HCT116 (cell line): ENCODE results near the gene CHID1. TPM values are rescaled to one million over a fixed set of nuclear protein-coding genes. Genes with fewer than 3 reads are reported as not detected.

Experiments used
- ATAC-seq: fragments of 200-7000 bp; cut with Tn5 transposase; 2 replicates; pipeline ENCODE4 v1.9.1; 2020; ENCODE audit warnings: mild to moderate bottlenecking, moderate library complexity
- BruUV-seq: library from RNA; stranded (reverse); fragments of 400-500 nt; replicated peaks from 2 replicates; lab custom pipeline; 2021; lab: Mats Ljungman, UMichigan
- CTCF ChIA-PET: fragments of 300-600 bp; sonication (Branson Sonifier 250); formaldehyde crosslinking; loops from one replicate; lab custom pipeline; 2021; ENCODE audit warnings: antibody characterized with exemption; lab: Charles Lee
- POLR2A ChIA-PET: fragments of 300-600, 350-600 bp; sonication (Branson Sonifier 250); formaldehyde crosslinking; loops from one replicate; lab custom pipeline; 2021; ENCODE audit warnings: antibody characterized with exemption; lab: Charles Lee
- RAD21 ChIA-PET, 2 experiments: fragments of 300-600 bp; sonication (Branson Sonifier 250); formaldehyde crosslinking; loops; one replicate each; lab custom pipeline; 2023; ENCODE audit warnings: low total read pairs in 2 of 2; ENCODE audit not compliant: uncharacterized antibody in 2 of 2, unreplicated experiment in 2 of 2, low non-redundant PET in 1 of 2; lab: Charles Lee
- DNase-seq: peaks from one replicate; pipeline ENCODE4 v3.0.0-alpha.2; 2010; ENCODE audit warnings: low read depth, low spot score
- H2AFZ ChIP-seq: fragments of 200-600 bp; shearing (Covaris generic), sonication (generic); 2 replicates; pipeline ENCODE4 v1.6.1; 2017; ENCODE audit warnings: low read depth, mixed run types, mixed read lengths, antibody characterized with exemption, low read length; ENCODE audit not compliant: poor library complexity, severe bottlenecking
- H3K27ac ChIP-seq: 2 replicates; pipeline ENCODE4 v1.5.1; 2012; ENCODE audit warnings: low read depth, low read length
- H3K27me3 ChIP-seq: fragments of 200-600 bp; sonication (generic); 2 replicates; pipeline ENCODE4 v1.6.1; 2016; ENCODE audit warnings: mixed run types, low read length, mixed read lengths; ENCODE audit not compliant: insufficient read depth
- H3K36me3 ChIP-seq, 2 experiments: fragments of 200-500 bp in 1 of 2; fragments of 200-600 bp in 1 of 2; sonication (Bioruptor generic) in 1 of 2; sonication (generic) in 1 of 2; 2 replicates each; pipeline versions ENCODE4 v1.5.1 to v1.6.1; 2014 to 2016; ENCODE audit warnings: low read length in 2 of 2, inconsistent platforms in 1 of 2, mixed read lengths in 1 of 2, mixed run types in 1 of 2; ENCODE audit not compliant: insufficient read depth in 2 of 2, control insufficient read depth in 1 of 2
- H3K4me1 ChIP-seq, 2 experiments: fragments of 200-600 bp in 1 of 2; sonication (generic) in 1 of 2; 2 replicates each; pipeline versions ENCODE4 v1.5.1 to v1.6.1; 2012 to 2017; ENCODE audit warnings: low read length in 2 of 2, inconsistent platforms in 1 of 2, mild to moderate bottlenecking in 1 of 2, mixed read lengths in 1 of 2, mixed run types in 1 of 2, moderate library complexity in 1 of 2; ENCODE audit not compliant: insufficient read depth in 2 of 2, control insufficient read depth in 1 of 2
- H3K4me2 ChIP-seq: fragments of 200-600 bp; sonication (generic); 2 replicates; pipeline ENCODE4 v1.6.1; 2017; ENCODE audit warnings: mixed run types, low read length, mixed read lengths
- H3K4me3 ChIP-seq, 2 experiments: fragments of 200-600 bp in 1 of 2; sonication (generic) in 1 of 2; replicated peaks in 1 of 2; 2 replicates each; pipeline ENCODE4 v1.5.1; 2011 to 2016; ENCODE audit warnings: low read length in 2 of 2, control low read depth in 1 of 2, low read depth in 1 of 2, mild to moderate bottlenecking in 1 of 2, mixed read lengths in 1 of 2, mixed run types in 1 of 2
- H3K79me2 ChIP-seq: fragments of 200-600 bp; sonication (generic); 2 replicates; pipeline ENCODE4 v1.6.1; 2017; ENCODE audit warnings: mild to moderate bottlenecking, mixed run types, low read length, moderate library complexity, mixed read lengths; ENCODE audit not compliant: insufficient read depth
- H3K9ac ChIP-seq: fragments of 200-600 bp; sonication (generic); 2 replicates; pipeline ENCODE4 v1.6.1; 2016; ENCODE audit warnings: low read length, mixed read lengths
- H3K9me2 ChIP-seq: fragments of 200-600 bp; sonication (generic), shearing (Covaris generic); 2 replicates; pipeline ENCODE4 v1.6.1; 2017; ENCODE audit warnings: mixed run types, mild to moderate bottlenecking, moderate library complexity; ENCODE audit not compliant: insufficient read depth
- H3K9me3 ChIP-seq, 2 experiments: fragments of 200-500 bp in 1 of 2; fragments of 200-600 bp in 1 of 2; sonication (Bioruptor generic) in 1 of 2; sonication (generic) in 1 of 2; 2 replicates each; pipeline ENCODE4 v1.6.1; 2014 to 2017; ENCODE audit warnings: low read length in 2 of 2, mixed read lengths in 2 of 2, inconsistent platforms in 1 of 2, low read depth in 1 of 2, mild to moderate bottlenecking in 1 of 2, mixed run types in 1 of 2, moderate library complexity in 1 of 2; ENCODE audit not compliant: control insufficient read depth in 1 of 2, insufficient read depth in 1 of 2
- H4K20me1 ChIP-seq: fragments of 200-600 bp; sonication (generic), shearing (Covaris generic); 2 replicates; pipeline ENCODE4 v1.6.1; 2017; ENCODE audit warnings: mixed run types, mild to moderate bottlenecking, moderate library complexity; ENCODE audit not compliant: insufficient read depth
- ELF1 ChIP-seq: IDR thresholded peaks from 2 replicates; pipeline ENCODE4 v1.6.1; 2012; ENCODE audit warnings: low read depth, borderline replicate concordance
- EZH2 ChIP-seq: fragments of 200-600 bp; sonication (generic); IDR thresholded peaks from 2 replicates; pipeline ENCODE4 v1.6.1; 2017; ENCODE audit warnings: antibody characterized with exemption, mixed run types
- EZH2phosphoT487 ChIP-seq: fragments of 200-600 bp; IDR thresholded peaks from 2 replicates; pipeline ENCODE4 v1.6.1; 2018; ENCODE audit warnings: antibody characterized with exemption, borderline replicate concordance
- FOSL1 ChIP-seq: IDR thresholded peaks from 2 replicates; pipeline ENCODE4 v1.6.1; 2012; ENCODE audit warnings: low read depth
- SP1 ChIP-seq: IDR thresholded peaks from 2 replicates; pipeline ENCODE4 v1.6.1; 2012; ENCODE audit warnings: low read depth
- YY1 ChIP-seq: IDR thresholded peaks from 2 replicates; pipeline ENCODE4 v1.6.1; 2011; ENCODE audit warnings: low read length, low read depth, moderate library complexity, mild to moderate bottlenecking; ENCODE audit not compliant: insufficient replicate concordance; ENCODE audit errors: extremely low read depth
- ZNF274 ChIP-seq: fragments of 200-500 bp; sonication (Bioruptor generic); IDR thresholded peaks from 2 replicates; pipeline ENCODE4 v1.6.1; 2014; ENCODE audit warnings: mild to moderate bottlenecking, low read depth, low read length, inconsistent platforms
- intact Hi-C: fragments of 100-400 bp; cut with micrococcal nuclease; formaldehyde crosslinking; loops from 2 replicates; pipeline ENCODE4 v1.10.0; 2022
- total RNA-seq: library from RNA; stranded (reverse); gene quantifications from one replicate; pipeline ENCODE4 v1.2.1, GENCODE V29; 2021; ENCODE audit not compliant: unreplicated experiment
- TF ChIP-seq, protein P1 (sequence below): IDR thresholded peaks from 2 replicates; pipeline ENCODE4 v1.6.1; 2012; ENCODE audit warnings: low read depth
- TF ChIP-seq, protein P2 (sequence below): IDR thresholded peaks from 2 replicates; pipeline ENCODE4 v1.6.1; 2012
- TF ChIP-seq, protein P3 (sequence below), 3 experiments: fragments of 200-600 bp in 1 of 3; sonication (generic) in 1 of 3; IDR thresholded peaks in 2 of 3; conservative IDR thresholded peaks in 1 of 3; 2 replicates each; pipeline ENCODE4 v1.5.1; 2012 to 2017; ENCODE audit warnings: low read depth in 2 of 3, low read length in 2 of 3, antibody characterized with exemption in 1 of 3, borderline replicate concordance in 1 of 3, control low read depth in 1 of 3, mild to moderate bottlenecking in 1 of 3, mixed read lengths in 1 of 3, mixed run types in 1 of 3, moderate library complexity in 1 of 3; ENCODE audit not compliant: insufficient read depth in 1 of 3
- TF ChIP-seq, protein P4 (sequence below): IDR thresholded peaks from 2 replicates; pipeline ENCODE4 v1.6.1; 2011; ENCODE audit warnings: mild to moderate bottlenecking, low read length, moderate library complexity; ENCODE audit not compliant: insufficient replicate concordance; ENCODE audit errors: extremely low read depth

Gene CHID1
- total RNA-seq, 1 experiment from 2014 or later: 102 TPM

DNA sequence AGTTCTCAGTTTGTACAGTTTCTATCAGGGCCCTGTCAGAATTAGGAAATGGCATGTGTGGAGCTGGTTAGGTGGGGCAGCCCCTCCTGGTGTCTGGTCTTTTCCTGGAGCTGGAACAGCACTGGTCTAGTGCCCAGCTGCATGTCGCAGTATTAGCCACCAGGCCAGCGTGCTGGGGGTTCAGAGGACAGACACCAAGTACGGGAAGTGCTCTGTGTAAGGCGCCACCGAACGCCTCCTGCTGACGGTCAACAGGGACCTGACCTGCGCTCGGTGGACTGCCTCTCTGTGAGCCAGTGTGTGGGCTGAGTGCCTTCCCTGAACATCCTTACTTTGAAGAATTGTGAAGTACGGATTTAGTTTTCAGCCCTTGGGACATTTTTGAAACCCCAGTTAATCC, 49.0 kb upstream of the CHID1 start (continued):
- TF ChIP-seq, protein P1, sequence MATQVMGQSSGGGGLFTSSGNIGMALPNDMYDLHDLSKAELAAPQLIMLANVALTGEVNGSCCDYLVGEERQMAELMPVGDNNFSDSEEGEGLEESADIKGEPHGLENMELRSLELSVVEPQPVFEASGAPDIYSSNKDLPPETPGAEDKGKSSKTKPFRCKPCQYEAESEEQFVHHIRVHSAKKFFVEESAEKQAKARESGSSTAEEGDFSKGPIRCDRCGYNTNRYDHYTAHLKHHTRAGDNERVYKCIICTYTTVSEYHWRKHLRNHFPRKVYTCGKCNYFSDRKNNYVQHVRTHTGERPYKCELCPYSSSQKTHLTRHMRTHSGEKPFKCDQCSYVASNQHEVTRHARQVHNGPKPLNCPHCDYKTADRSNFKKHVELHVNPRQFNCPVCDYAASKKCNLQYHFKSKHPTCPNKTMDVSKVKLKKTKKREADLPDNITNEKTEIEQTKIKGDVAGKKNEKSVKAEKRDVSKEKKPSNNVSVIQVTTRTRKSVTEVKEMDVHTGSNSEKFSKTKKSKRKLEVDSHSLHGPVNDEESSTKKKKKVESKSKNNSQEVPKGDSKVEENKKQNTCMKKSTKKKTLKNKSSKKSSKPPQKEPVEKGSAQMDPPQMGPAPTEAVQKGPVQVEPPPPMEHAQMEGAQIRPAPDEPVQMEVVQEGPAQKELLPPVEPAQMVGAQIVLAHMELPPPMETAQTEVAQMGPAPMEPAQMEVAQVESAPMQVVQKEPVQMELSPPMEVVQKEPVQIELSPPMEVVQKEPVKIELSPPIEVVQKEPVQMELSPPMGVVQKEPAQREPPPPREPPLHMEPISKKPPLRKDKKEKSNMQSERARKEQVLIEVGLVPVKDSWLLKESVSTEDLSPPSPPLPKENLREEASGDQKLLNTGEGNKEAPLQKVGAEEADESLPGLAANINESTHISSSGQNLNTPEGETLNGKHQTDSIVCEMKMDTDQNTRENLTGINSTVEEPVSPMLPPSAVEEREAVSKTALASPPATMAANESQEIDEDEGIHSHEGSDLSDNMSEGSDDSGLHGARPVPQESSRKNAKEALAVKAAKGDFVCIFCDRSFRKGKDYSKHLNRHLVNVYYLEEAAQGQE: no peak
- no peak for TF ChIP-seq SP1
- TF ChIP-seq ELF1: no peak
- TF ChIP-seq FOSL1: no peak
- TF ChIP-seq, protein P2, sequence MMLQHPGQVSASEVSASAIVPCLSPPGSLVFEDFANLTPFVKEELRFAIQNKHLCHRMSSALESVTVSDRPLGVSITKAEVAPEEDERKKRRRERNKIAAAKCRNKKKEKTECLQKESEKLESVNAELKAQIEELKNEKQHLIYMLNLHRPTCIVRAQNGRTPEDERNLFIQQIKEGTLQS: no peak
- no peak for TF ChIP-seq ZNF274
- TF ChIP-seq, protein P3, sequence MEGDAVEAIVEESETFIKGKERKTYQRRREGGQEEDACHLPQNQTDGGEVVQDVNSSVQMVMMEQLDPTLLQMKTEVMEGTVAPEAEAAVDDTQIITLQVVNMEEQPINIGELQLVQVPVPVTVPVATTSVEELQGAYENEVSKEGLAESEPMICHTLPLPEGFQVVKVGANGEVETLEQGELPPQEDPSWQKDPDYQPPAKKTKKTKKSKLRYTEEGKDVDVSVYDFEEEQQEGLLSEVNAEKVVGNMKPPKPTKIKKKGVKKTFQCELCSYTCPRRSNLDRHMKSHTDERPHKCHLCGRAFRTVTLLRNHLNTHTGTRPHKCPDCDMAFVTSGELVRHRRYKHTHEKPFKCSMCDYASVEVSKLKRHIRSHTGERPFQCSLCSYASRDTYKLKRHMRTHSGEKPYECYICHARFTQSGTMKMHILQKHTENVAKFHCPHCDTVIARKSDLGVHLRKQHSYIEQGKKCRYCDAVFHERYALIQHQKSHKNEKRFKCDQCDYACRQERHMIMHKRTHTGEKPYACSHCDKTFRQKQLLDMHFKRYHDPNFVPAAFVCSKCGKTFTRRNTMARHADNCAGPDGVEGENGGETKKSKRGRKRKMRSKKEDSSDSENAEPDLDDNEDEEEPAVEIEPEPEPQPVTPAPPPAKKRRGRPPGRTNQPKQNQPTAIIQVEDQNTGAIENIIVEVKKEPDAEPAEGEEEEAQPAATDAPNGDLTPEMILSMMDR (IDR thresholded peaks at IDR 0.05 in 2 of 3, conservative IDR thresholded peaks at IDR 0.05 in 1 of 3; ENCODE audit: borderline replicate concordance in 1 of 3, insufficient read depth in 1 of 3, low read depth in 2 of 3, low read length in 2 of 3): no peak
- no peak for TF ChIP-seq EZH2

DNA sequence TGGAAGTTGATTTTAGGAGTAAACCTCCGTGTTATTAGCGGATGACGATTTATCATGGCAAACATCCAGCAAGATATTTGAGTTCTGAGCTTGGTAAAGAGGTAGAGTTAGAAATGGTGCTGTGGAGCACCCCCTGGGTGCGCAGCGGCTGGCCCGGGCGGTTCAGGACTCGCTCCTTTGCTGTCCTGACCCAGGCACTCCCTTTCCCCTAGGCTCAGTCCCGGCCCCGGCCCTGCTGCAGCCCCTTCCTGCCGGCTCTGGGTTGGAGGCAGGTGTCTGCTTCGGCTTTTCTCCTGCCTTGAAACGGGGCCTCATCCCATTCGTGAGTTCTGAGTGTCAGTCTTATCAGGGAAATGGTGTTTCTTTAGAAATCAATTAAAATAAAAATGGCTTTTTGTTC, 48.4 kb upstream of the CHID1 start:
- no TSS peak for BruUV-seq
- H3K27ac ChIP-seq: no peak overlapping the region
- H3K4me2 ChIP-seq: no peak overlapping the region
- ChIA-PET CTCF (no interaction called here), POLR2A (no interaction called here), RAD21 (no interaction called here)
- ATAC-seq (no peak), DNase-seq (no peak)
- H4K20me1 ChIP-seq: peaks cover 6% of the 10 kb centered on the region; the same call in 1 of the 2 replicates
- intact Hi-C loops: no loop called here
- no peaks in the 10 kb centered on the region for H3K9me2 ChIP-seq
- H3K9me3 ChIP-seq: peaks cover 0 to 4% of the 10 kb centered on the region in 2 experiments; a peak in 1 of 4 replicates
- H3K27me3 ChIP-seq: no peaks in the 10 kb centered on the region
- H3K36me3 ChIP-seq: peaks cover 6 to 13% of the 10 kb centered on the region in 2 experiments; a peak in 3 of 4 replicates
- no peak overlapping the region for H3K4me3 ChIP-seq
- no peak overlapping the region for H3K9ac ChIP-seq
- H3K79me2 ChIP-seq: peaks cover 54% of the 10 kb centered on the region
- no peak overlapping the region for H2AFZ ChIP-seq
- no peaks in the 10 kb centered on the region for H3K4me1 ChIP-seq
- TF ChIP-seq YY1 (no peak), EZH2phosphoT487 (no peak), ELF1 (no peak)
- TF ChIP-seq, protein P1: no peak
- TF ChIP-seq, protein P4, sequence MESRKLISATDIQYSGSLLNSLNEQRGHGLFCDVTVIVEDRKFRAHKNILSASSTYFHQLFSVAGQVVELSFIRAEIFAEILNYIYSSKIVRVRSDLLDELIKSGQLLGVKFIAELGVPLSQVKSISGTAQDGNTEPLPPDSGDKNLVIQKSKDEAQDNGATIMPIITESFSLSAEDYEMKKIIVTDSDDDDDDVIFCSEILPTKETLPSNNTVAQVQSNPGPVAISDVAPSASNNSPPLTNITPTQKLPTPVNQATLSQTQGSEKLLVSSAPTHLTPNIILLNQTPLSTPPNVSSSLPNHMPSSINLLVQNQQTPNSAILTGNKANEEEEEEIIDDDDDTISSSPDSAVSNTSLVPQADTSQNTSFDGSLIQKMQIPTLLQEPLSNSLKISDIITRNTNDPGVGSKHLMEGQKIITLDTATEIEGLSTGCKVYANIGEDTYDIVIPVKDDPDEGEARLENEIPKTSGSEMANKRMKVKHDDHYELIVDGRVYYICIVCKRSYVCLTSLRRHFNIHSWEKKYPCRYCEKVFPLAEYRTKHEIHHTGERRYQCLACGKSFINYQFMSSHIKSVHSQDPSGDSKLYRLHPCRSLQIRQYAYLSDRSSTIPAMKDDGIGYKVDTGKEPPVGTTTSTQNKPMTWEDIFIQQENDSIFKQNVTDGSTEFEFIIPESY: no peak
